GM19025 (cell line): ENCODE measurements around the gene GRM8.
"Not testable (repeated sequence)": the region's sequence is repeated elsewhere in the genome, so short reads cannot be mapped to it uniquely, and the experiment has no call there.

Experiments used
- ATAC-seq: cut with Tn5 transposase; IDR thresholded peaks from one replicate; pipeline ENCODE4 v1.9.1; 2021; ENCODE audit warnings: mild to moderate bottlenecking, low read depth, moderate library complexity; ENCODE audit not compliant: unreplicated experiment

GRM8 gene

GRCh38 chr7:126940723-126941307, 311.9 kb downstream of the GRM8 start:
- ATAC-seq: peak; percentile 35

- no peak for ATAC-seq
Observed at GRCh38 chr7:126937171-126937570, 315.6 kb downstream of the GRM8 start.

- ATAC-seq: no peak
Observed at GRCh38 chr7:126931581-126931980, 321.2 kb downstream of the GRM8 start.

- ATAC-seq: no peak
Observed at GRCh38 chr7:126930166-126930565, 322.6 kb downstream of the GRM8 start.

- ATAC-seq: no peak
Observed at GRCh38 chr7:126924477-126924876, 328.3 kb downstream of the GRM8 start.

GRCh38 chr7:126911627-126912026, 341.1 kb downstream of the GRM8 start:
- ATAC-seq: not testable (repeated sequence)

GRCh38 chr7:126908564-126908963, 344.2 kb downstream of the GRM8 start:
- ATAC-seq: not testable (repeated sequence)

- not testable (repeated sequence) for ATAC-seq
Observed at GRCh38 chr7:126907657-126908056, 345.1 kb downstream of the GRM8 start.

GRCh38 chr7:126905255-126905654, 347.5 kb downstream of the GRM8 start:
- not testable (repeated sequence) for ATAC-seq

GRCh38 chr7:126901041-126901765, 351.5 kb downstream of the GRM8 start:
- not testable (repeated sequence) for ATAC-seq

GRCh38 chr7:126887980-126888379, 364.8 kb downstream of the GRM8 start:
- not testable (repeated sequence) for ATAC-seq

GRCh38 chr7:126887560-126887959, 365.2 kb downstream of the GRM8 start:
- ATAC-seq: not testable (repeated sequence)

GRCh38 chr7:126882730-126883129, 370.0 kb downstream of the GRM8 start:
- not testable (repeated sequence) for ATAC-seq

- ATAC-seq: not testable (repeated sequence)
Observed at GRCh38 chr7:126881908-126882307, 370.8 kb downstream of the GRM8 start.

GRCh38 chr7:126881315-126881714, 371.4 kb downstream of the GRM8 start:
- ATAC-seq: no peak

GRCh38 chr7:126876536-126876935, 376.2 kb downstream of the GRM8 start:
- ATAC-seq: not testable (repeated sequence)

GRCh38 chr7:126856691-126857291, 395.9 kb downstream of the GRM8 start:
- peak; percentile 64 for ATAC-seq

- no peak for ATAC-seq
Observed at GRCh38 chr7:126845331-126845730, 407.4 kb downstream of the GRM8 start.

GRCh38 chr7:126843883-126844282, 408.9 kb downstream of the GRM8 start:
- ATAC-seq: no peak

GRCh38 chr7:126843336-126843735, 409.4 kb downstream of the GRM8 start:
- ATAC-seq: no peak

- no peak for ATAC-seq
Observed at GRCh38 chr7:126842451-126842850, 410.3 kb downstream of the GRM8 start.

- ATAC-seq: no peak
Observed at GRCh38 chr7:126840869-126841268, 411.9 kb downstream of the GRM8 start.
